ENCODE measurements around the gene BTBD8.

GRCh38 chr1:92117526-92117925 lies 37.4 kb downstream of the BTBD8 start:
- no peak for TF ChIP-seq CTCF (IDR thresholded peaks at IDR 0.05; ENCODE audit: low read length)
- no peak for TF ChIP-seq EZH2 (IDR thresholded peaks at IDR 0.05; ENCODE audit: borderline replicate concordance, low read length)
